Spleen (tissue), 7 donors: Measurements from ENCODE around the gene KLHL6.
"Not testable (repeated sequence)": the region's sequence is repeated elsewhere in the genome, so short reads cannot be mapped to it uniquely, and the experiment has no call there.

Experiments used
- POLR2A ChIP-seq, 3 donors: fragments of 450-650 bp; IDR thresholded peaks; one replicate each; pipeline ENCODE4 v1.5.1; 2017; ENCODE audit warnings: antibody characterized with exemption in 3 of 3, mild to moderate bottlenecking in 1 of 3
- POLR2AphosphoS5 ChIP-seq, 3 donors: sonication (generic); formaldehyde crosslinking; IDR thresholded peaks; one replicate each; pipeline ENCODE4 v1.5.1; 2017; ENCODE audit warnings: antibody characterized with exemption in 3 of 3
- TF ChIP-seq, protein P1 (sequence below), 11 experiments: fragments of 200-600 bp in 7 of 11; fragments of 450-650 bp in 4 of 11; sonication (generic) in 4 of 11; IDR thresholded peaks in 8 of 11; conservative IDR thresholded peaks in 3 of 11; 1 replicate in 7 of 11; 2 replicates in 4 of 11; pipeline versions ENCODE4 v1.4.0 to v1.8.0; 2016 to 2021; ENCODE audit warnings: antibody characterized with exemption in 11 of 11, inconsistent platforms in 4 of 11, mild to moderate bottlenecking in 1 of 11
- donor health status: DM: no; HTN: no; CAD: no; lungs with moderate emphysema.
- donor health status: DM: no; HTN: no; CAD: no.
- donor health status: DM: no; HTN: no; CAD: no.

DNA sequence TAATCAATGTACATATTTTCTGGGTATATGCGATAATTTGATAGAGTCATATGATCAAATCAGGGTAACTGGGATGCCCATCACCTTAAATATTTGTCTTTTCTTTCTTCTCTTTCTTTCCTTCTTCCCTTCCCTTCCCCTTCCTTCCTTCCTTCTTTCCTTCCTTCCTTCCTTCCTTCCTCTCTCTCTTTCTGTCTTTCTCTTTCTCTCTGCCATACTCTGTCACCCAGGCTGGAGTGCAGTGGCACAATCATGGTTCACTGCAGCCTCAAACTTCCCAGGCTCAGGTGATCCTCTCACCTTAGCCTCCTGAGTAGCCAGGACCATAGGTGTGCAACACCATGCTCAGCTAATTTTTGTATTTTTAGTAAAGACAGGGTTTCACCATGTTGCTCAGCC lies 79.7 kb downstream of the KLHL6 start:
- TF ChIP-seq POLR2AphosphoS5, POLR2A (IDR thresholded peaks at IDR 0.05): not testable (repeated sequence)
- TF ChIP-seq, protein P1, sequence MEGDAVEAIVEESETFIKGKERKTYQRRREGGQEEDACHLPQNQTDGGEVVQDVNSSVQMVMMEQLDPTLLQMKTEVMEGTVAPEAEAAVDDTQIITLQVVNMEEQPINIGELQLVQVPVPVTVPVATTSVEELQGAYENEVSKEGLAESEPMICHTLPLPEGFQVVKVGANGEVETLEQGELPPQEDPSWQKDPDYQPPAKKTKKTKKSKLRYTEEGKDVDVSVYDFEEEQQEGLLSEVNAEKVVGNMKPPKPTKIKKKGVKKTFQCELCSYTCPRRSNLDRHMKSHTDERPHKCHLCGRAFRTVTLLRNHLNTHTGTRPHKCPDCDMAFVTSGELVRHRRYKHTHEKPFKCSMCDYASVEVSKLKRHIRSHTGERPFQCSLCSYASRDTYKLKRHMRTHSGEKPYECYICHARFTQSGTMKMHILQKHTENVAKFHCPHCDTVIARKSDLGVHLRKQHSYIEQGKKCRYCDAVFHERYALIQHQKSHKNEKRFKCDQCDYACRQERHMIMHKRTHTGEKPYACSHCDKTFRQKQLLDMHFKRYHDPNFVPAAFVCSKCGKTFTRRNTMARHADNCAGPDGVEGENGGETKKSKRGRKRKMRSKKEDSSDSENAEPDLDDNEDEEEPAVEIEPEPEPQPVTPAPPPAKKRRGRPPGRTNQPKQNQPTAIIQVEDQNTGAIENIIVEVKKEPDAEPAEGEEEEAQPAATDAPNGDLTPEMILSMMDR (IDR thresholded peaks at IDR 0.05 in 8 of 11, conservative IDR thresholded peaks at IDR 0.05 in 3 of 11): not testable (repeated sequence)
